ENCODE measurements around the gene C18orf32.

DNA sequence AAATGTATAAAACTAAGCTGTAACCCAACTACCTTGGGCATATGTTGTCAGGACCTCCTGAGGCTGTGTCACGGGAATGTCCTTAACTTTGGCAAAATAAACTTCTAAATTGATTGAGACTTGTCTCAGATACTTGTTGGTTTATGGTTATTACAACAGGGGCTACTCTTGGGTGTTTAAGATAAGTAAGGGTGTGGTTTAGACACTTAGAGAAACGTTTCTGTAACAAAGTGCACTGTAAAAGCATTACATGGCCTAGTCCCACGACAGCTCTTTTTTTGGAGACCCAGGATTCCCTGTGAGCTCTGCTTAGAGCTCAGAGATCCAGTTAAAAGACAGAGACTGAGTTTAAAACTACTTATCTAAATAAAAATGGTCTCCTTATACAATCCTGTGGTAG lies 42.6 kb upstream of the C18orf32 start:
- TF ChIP-seq POLR2A (IDR thresholded peaks at IDR 0.05) (no peak), CTCF (IDR thresholded peaks at IDR 0.05) (no peak)
